Measurements from ENCODE around the gene PALMD. TPM values are rescaled to one million over a fixed set of nuclear protein-coding genes. Genes with fewer than 3 reads are reported as not detected.
A peak's percentile ranks its signal among the peaks of the same experiment; 100 is the strongest.

The PALMD gene
- total and polyA plus RNA-seq, 2 of the 8 experiments (the other 6 are each of a cell fraction or from before 2014, with no cell fraction given), result not detected

- Histone ChIP-seq H3K27me3 (replicated peaks in 1 of 4; ENCODE audit: control insufficient read depth in 3 of 4, extremely low read depth in 1 of 4, insufficient read depth in 3 of 4, low read length in 3 of 4) (no peaks in the 10 kb centered on the region), H3K79me2 (ENCODE audit: control insufficient read depth in 1 of 2, insufficient read depth in 2 of 2, low read length in 2 of 2) (no peaks in the 10 kb centered on the region)
- CTCF ChIA-PET (ENCODE audit: partially characterized antibody), result interaction anchor here (1.1 to 1.6 kb wide), 2 partner anchors 174 to 326 kb away, joined by 3 to 5 read pairs; no protein-coding TSS in a partner anchor
- TF ChIP-seq ATF3 (IDR thresholded peaks at IDR 0.05; ENCODE audit: insufficient read depth, low read depth, low read length) (no peak), BCL11A (IDR thresholded peaks at IDR 0.05; ENCODE audit: low read depth in 2 of 2, low read length in 2 of 2) (no peak), RBBP5 (IDR thresholded peaks at IDR 0.05; ENCODE audit: borderline replicate concordance, low read depth, low read length) (no peak)
Measured at GRCh38 chr1:99652881-99653281, 7.0 kb downstream of the PALMD start.

More at GRCh38 chr1:99652881-99653281, 7.0 kb downstream of the PALMD start:
- H3K18ac ChIP-seq (ENCODE audit: extremely low read depth, low read length), result no peak overlapping the region
- no peak overlapping the region for H3K4me3 ChIP-seq (ENCODE audit: extremely low read depth in 1 of 4, insufficient read depth in 2 of 4, low read depth in 3 of 4, low read length in 4 of 4)
- H2AK5ac ChIP-seq (ENCODE audit: low read depth, low read length), result no peak overlapping the region
- no peak overlapping the region for H2BK12ac ChIP-seq (ENCODE audit: low read depth, low read length)
- no peak overlapping the region for H2BK5ac ChIP-seq (ENCODE audit: low read depth, low read length)
- no peak overlapping the region for H4K91ac ChIP-seq (replicated peaks; ENCODE audit: insufficient read length, low read length)
- peak; percentile 82 for FAIRE-seq
- H3K23ac ChIP-seq (ENCODE audit: insufficient read length), result no peak overlapping the region
- H3K14ac ChIP-seq (ENCODE audit: insufficient read length), result no peak overlapping the region
- H4K20me1 ChIP-seq (replicated peaks in 1 of 2; ENCODE audit: control insufficient read depth in 1 of 2, insufficient read depth in 2 of 2, low read length in 2 of 2), result no peaks in the 10 kb centered on the region
- DNase-seq (ENCODE audit: low read depth in 1 of 2, low spot score in 2 of 2), result no peak
- no peak overlapping the region for H3K27ac ChIP-seq (ENCODE audit: low read depth, low read length)
- no peak overlapping the region for H3K56ac ChIP-seq (replicated peaks; ENCODE audit: insufficient read length, low read depth, low read length)
- no peaks in the 10 kb centered on the region for H3K9me3 ChIP-seq (ENCODE audit: insufficient read depth in 2 of 2, low read depth in 1 of 2, low read length in 1 of 2)
- no peaks in the 10 kb centered on the region for H3K23me2 ChIP-seq (ENCODE audit: low read depth, low read length)
- POLR2A ChIA-PET (ENCODE audit: partially characterized antibody), result no interaction called here
- H3K9ac ChIP-seq (replicated peaks in 1 of 4; ENCODE audit: extremely low read depth in 1 of 4, low read depth in 3 of 4, low read length in 3 of 4), result no peak overlapping the region
- H2BK15ac ChIP-seq (ENCODE audit: low read length), result no peak overlapping the region
- H3K4me2 ChIP-seq (ENCODE audit: insufficient read depth in 1 of 2, low read depth in 2 of 2, low read length in 2 of 2), result no peak overlapping the region; a peak in 1 of 4 replicates
- no peak overlapping the region for H2AFZ ChIP-seq (ENCODE audit: low read length)
- no peak overlapping the region for H2BK120ac ChIP-seq (replicated peaks; ENCODE audit: low read depth, low read length)
- WGBS, 2 experiments (ENCODE audit: extremely low coverage in 1 of 2, insufficient coverage in 1 of 2, insufficient read length in 1 of 2, insufficient replicate concordance in 2 of 2, low coverage in 1 of 2, low lambda C conversion rate in 2 of 2, missing lambda C conversion rate in 1 of 2), result 50% methylated on average over 2 of the region's 2 CpGs; no CpG with 5 or more reads in 1 of the 2 experiments
- H3K4ac ChIP-seq (replicated peaks; ENCODE audit: insufficient read length, low read depth, low read length), result no peak overlapping the region
- no peak overlapping the region for H4K5ac ChIP-seq (ENCODE audit: insufficient read length, low read depth, low read length)
- H3K4me1 ChIP-seq (replicated peaks in 1 of 4; ENCODE audit: control insufficient read depth in 3 of 4, insufficient read depth in 4 of 4, low read length in 3 of 4), result peaks cover 0 to 14% (median 5%) of the 10 kb centered on the region in 4 experiments; a peak in 3 of 7 replicates
- no peaks in the 10 kb centered on the region for H3K36me3 ChIP-seq (ENCODE audit: control insufficient read depth in 2 of 4, insufficient read depth in 4 of 4, low read length in 3 of 4)
- no peak overlapping the region for H4K8ac ChIP-seq (ENCODE audit: extremely low read depth, insufficient read depth, low read length)
- H2BK20ac ChIP-seq (ENCODE audit: low read length), result no peak overlapping the region
- H3K79me1 ChIP-seq (ENCODE audit: low read depth, low read length), result no peaks in the 10 kb centered on the region
